B cell (primary cell): ENCODE measurements around the gene VRTN.

Source experiments
- CTCF ChIP-seq: fragments of 200-600 bp; IDR thresholded peaks from one replicate; pipeline ENCODE4 v1.8.0; 2022; ENCODE audit warnings: antibody characterized with exemption, mild to moderate bottlenecking
- EZH2 ChIP-seq: IDR thresholded peaks from 2 replicates; pipeline ENCODE4 v1.6.1; 2012; ENCODE audit warnings: borderline replicate concordance, low read depth, mild to moderate bottlenecking, moderate library complexity, low read length; ENCODE audit not compliant: insufficient read depth, poor library complexity, severe bottlenecking

- TF ChIP-seq CTCF (no peak), EZH2 (no peak)
These were observed 21.7 kb upstream of the VRTN start for GRCh38 chr14:74326369-74327152.
